Measurements from ENCODE around the gene TMEM263. TPM values are rescaled to one million over a fixed set of nuclear protein-coding genes. Genes with fewer than 3 reads are reported as not detected.
"Not testable (repeated sequence)": the region's sequence is repeated elsewhere in the genome, so short reads cannot be mapped to it uniquely, and the experiment has no call there.

The TMEM263 gene
- total RNA-seq, 2 donors from 2014 or later, result 38.3 to 49.7 TPM

GRCh38 chr12:106978035-106978800 is 22.5 kb downstream of the TMEM263 start:
- peak; percentile 82 for DNase-seq
- intact Hi-C loops (cut with DNase I), result no loop called here
- ATAC-seq, result peak; percentile 42 to 51

DNA sequence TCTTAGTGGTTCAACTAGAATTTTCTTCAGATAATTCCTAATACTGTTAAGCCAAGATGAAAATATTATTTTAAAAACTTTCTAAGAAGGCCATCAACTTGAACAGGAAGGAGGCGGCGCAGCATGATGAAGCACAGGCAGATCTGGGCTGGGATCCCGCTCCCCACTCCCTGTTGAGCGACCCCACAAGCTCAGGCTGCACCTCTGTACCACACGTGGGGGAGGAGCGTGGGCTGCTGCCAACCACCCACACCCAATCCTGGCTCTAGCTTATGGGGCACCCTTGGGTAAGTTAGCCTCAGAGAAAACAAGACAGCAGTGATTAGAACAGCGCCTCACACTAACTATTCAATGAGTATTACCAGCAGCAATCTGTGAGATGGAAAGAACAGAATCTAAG is 25.2 kb downstream of the TMEM263 start:
- peak in 1 of 2 donors; percentile 12 for ATAC-seq
- intact Hi-C loops (cut with DNase I), result no loop called here

GRCh38 chr12:106981788-106982187 is 26.1 kb downstream of the TMEM263 start:
- intact Hi-C loops (cut with DNase I), result no loop called here
- ATAC-seq (no peak), DNase-seq (no peak)

More for the DNA sequence above, 25.2 kb downstream of the TMEM263 start:
- DNase-seq, result no peak

DNA sequence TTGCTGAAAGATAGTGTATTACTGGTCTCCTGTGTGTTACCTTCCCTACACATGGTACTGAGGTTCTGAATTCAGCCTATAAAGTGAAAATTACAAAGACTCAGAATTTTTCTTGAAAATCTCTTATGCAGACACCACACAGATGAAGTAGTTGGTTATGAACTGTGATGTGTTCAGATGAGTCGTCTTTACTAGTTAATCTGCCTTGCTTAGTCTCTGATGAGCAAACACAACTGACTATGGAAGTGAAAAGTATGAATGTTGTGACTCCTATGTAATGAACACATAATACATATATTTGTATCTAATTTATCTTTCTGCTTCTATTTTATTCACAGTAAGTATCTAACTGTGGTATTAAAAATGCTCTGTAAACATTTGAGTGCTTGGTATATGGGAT is 26.5 kb downstream of the TMEM263 start:
- no peak for ATAC-seq
- DNase-seq, result no peak
- intact Hi-C loops (cut with DNase I), result no loop called here

DNA sequence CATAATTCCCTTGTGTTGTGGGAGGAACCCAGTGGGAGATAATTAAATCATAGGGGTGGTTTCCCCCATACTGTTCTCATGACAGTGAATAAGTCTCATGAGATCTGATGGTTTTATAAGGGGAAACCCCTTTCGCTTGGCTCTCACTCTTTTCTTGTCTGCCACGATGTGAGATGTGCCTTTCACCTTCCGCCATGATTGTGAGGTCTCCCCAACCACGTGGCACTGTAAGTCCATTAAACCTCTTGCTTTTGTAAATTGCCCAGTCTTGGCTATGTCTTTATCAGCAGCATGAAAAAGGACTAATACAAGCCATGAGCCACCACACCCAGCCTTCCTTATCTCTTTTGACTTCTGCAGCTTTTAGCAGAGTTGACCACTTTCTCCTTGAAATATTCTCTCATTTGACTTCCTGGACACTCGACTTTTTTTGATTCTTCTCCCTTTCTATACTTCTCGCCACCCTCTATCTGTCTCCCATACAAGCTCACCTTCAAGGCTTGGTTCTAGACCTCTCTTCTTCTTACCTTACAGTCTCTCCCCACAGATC is 29.0 kb downstream of the TMEM263 start:
- intact Hi-C loops (cut with DNase I), result loop anchor here in 1 of 2 donors (5.0 kb wide), 1 partner anchor 108 kb away; the partner anchor contains the start of gene CRY1
- DNase-seq (no peak), ATAC-seq (no peak)

DNA sequence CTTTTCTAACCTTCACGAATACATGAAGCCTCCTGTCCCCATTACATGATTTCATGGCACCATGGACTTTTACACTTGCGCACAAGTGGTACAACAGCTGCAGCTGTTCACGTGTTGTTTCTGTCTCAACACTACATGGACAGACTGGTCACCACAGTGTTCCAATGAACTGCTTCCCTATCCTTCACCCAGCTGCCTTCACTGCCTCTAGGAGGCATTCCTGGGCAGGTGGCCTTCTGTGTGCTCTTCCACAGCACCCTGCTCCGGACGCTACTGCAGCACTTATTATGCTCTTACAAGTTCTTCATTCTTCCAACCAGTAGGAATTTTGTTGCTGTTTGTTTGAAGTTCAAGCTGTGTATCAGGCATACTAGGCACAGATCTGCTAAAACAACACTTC is 29.8 kb downstream of the TMEM263 start:
- ATAC-seq (no peak), DNase-seq (no peak)
- intact Hi-C loops (cut with DNase I), result loop anchor here in 1 of 2 donors (5.0 kb wide), 1 partner anchor 107 kb away; the partner anchor contains the start of gene CRY1

GRCh38 chr12:106986135-106986534 is 30.4 kb downstream of the TMEM263 start:
- DNase-seq (no peak), ATAC-seq (no peak)
- intact Hi-C loops (cut with DNase I), result loop anchor here in 1 of 2 donors (5.0 kb wide), 1 partner anchor 106 kb away; the partner anchor contains the start of gene CRY1

GRCh38 chr12:106986625-106987389 is 31.1 kb downstream of the TMEM263 start, which contains the start of gene MTERF2:
TSS of gene MTERF2 (minus strand) at chr12:106987146. CDS start at chr12:106978714, 8,432 bp downstream.
- ATAC-seq (peak; percentile 99), DNase-seq (peak; percentile 95)
- intact Hi-C loops (cut with DNase I), result loop anchor here in 1 of 2 donors (5.0 kb wide), 1 partner anchor 105 kb away; the partner anchor contains the start of gene CRY1

GRCh38 chr12:106987846-106988245 is 32.1 kb downstream of the TMEM263 start:
- DNase-seq, result no peak
- intact Hi-C loops (cut with DNase I), result loop anchor here in 1 of 2 donors (5.0 kb wide), 1 partner anchor 104 kb away; the partner anchor contains the start of gene CRY1
- no peak for ATAC-seq

- no peak for ATAC-seq
- DNase-seq, result no peak
- intact Hi-C loops (cut with DNase I), result no loop called here
Measured at GRCh38 chr12:106994579-106995220, 39.0 kb downstream of the TMEM263 start.

GRCh38 chr12:106996102-106996501 is 40.4 kb downstream of the TMEM263 start:
- DNase-seq; intact Hi-C loops (cut with DNase I); ATAC-seq: not testable (repeated sequence)

- DNase-seq (no peak), ATAC-seq (no peak)
- intact Hi-C loops (cut with DNase I), result no loop called here
Measured at GRCh38 chr12:106997916-106998315, 42.2 kb downstream of the TMEM263 start.

DNA sequence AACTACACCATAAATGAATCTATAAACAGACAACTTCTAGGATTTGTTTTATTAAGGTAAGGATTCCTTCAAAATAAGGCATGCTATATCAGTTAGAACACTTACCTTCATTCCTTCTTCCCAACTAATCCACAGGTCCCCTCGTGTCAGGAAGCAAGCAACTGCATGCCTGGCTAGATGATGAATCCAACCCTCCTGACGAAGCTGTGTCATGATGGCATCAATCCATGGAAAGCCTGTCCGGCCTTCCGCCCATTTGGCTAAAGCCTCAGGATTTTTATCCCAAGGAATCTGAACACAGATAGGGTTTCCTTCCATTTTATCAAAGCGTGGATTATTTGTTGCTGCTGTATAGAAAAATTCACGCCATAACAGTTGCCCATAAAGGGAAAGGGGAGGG is 43.7 kb downstream of the TMEM263 start:
- intact Hi-C loops (cut with DNase I), result no loop called here
- no peak for DNase-seq
- no peak for ATAC-seq

DNA sequence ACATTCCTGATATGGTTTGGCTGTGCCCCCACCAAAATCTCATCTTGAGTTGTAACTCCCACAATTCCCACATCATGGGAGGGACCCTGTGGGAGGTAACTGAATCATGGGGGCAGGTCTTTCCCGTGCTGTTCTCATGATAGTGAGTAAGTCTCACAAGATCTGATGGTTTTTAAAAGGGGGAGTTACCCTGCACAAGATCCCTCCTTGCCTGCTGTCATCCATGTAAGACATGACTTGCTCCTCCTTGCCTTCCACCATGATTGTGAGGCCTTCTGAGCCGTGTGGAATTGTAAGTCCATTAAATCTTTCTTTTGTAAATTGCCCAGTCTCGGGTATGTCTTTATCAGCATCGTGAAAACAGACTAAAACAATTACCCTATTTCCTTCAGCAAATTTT is 47.0 kb downstream of the TMEM263 start:
- not testable (repeated sequence) for ATAC-seq, DNase-seq

DNA sequence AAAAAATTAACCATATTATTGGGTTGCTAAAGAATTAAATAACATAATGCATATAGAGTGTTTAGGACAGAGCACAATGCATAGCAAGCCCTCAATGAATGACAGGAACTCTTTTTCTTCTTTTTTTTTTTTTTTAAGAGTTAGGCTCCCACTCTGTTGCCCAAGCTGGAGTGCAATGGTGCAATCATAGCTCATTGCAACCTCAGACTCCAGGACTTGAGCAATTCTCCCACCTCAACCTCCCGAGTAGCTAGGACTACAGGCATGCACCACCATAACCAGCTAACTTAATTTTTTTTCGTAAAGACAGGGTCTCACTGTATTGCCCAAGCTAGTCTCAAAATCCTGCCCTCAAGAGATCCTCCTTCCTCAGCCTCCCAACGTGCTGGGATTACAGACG is 51.7 kb downstream of the TMEM263 start:
- DNase-seq, result no peak
- intact Hi-C loops (cut with DNase I), result no loop called here
- ATAC-seq, result no peak

More for the DNA sequence above, 47.0 kb downstream of the TMEM263 start:
- intact Hi-C loops (cut with DNase I), result not testable (repeated sequence)

GRCh38 chr12:107011519-107011918 is 55.8 kb downstream of the TMEM263 start:
- DNase-seq (no peak), ATAC-seq (no peak)
- intact Hi-C loops (cut with DNase I), result no loop called here

GRCh38 chr12:107012736-107013425 is 57.2 kb downstream of the TMEM263 start:
- no peak for ATAC-seq
- intact Hi-C loops (cut with DNase I), result no loop called here
- no peak for DNase-seq

DNA sequence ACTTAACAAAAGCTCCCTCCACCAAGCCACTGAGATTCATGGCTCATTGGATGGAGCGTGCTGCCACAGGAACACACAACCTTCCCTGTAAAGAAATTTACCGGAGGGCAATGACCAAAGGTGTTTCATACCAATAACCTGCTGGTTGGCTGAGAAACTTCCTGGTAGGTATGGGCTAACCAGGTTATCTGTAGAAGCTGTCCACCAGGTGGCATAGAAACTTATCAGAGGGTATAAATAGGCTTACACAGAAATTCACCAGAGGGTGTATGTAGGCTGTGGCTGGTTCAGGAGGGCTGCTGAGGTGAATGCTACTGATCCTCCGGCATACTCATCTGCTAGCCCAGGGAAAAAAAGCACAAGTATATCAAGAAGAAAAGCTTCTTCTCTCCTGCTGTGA is 58.3 kb downstream of the TMEM263 start:
- DNase-seq (no peak), ATAC-seq (peak in 1 of 2 donors; percentile 51)
- intact Hi-C loops (cut with DNase I), result no loop called here

Measured in left cardiac atrium (tissue), 4 donors.